CD8-positive, alpha-beta memory T cell (primary cell): ENCODE results near the gene GPR179. TPM values are rescaled to one million over a fixed set of nuclear protein-coding genes. Genes with fewer than 3 reads are reported as not detected.

Experiments
- CTCF ChIA-PET: fragments of 350-600 bp; sonication (Branson Sonifier 250); formaldehyde crosslinking; loops from one replicate; lab custom pipeline; 2021; ENCODE audit warnings: antibody characterized with exemption; lab: Charles Lee
- POLR2A ChIA-PET: fragments of 350-600 bp; sonication (Branson Sonifier 250); formaldehyde crosslinking; loops from one replicate; lab custom pipeline; 2021; ENCODE audit warnings: antibody characterized with exemption; lab: Charles Lee
- DNase-seq, 5 donors: peaks; one replicate each; pipeline versions ENCODE4 v3.0.0 to v3.0.0-alpha.2; 2020 to 2022; ENCODE audit warnings: mixed read lengths in 1 of 5
- H3K27ac ChIP-seq: one replicate; pipeline ENCODE4 v1.7.0; 2013; ENCODE audit warnings: low read depth, mild to moderate bottlenecking, low read length, moderate library complexity
- H3K27me3 ChIP-seq: 2 replicates; pipeline ENCODE4 v1.7.0; 2013; ENCODE audit warnings: low read length, mild to moderate bottlenecking; ENCODE audit not compliant: insufficient read depth, poor library complexity, severe bottlenecking
- H3K36me3 ChIP-seq: 2 replicates; pipeline ENCODE4 v1.7.0; 2013; ENCODE audit warnings: mild to moderate bottlenecking, low read length, moderate library complexity; ENCODE audit not compliant: insufficient read depth
- H3K4me1 ChIP-seq: 2 replicates; pipeline ENCODE4 v1.7.0; 2013; ENCODE audit warnings: mild to moderate bottlenecking, low read length, moderate library complexity; ENCODE audit not compliant: insufficient read depth
- H3K4me3 ChIP-seq: 2 replicates; pipeline ENCODE4 v1.7.0; 2013; ENCODE audit warnings: mild to moderate bottlenecking, low read length
- H3K9me3 ChIP-seq: 2 replicates; pipeline ENCODE4 v1.7.0; 2013; ENCODE audit warnings: mild to moderate bottlenecking, low read length
- H3K27ac Mint-ChIP-seq, 8 donors: one replicate each; pipeline ENCODE4 v1.8.0; 2020 to 2021; ENCODE audit warnings: mixed read lengths in 8 of 8, mild to moderate bottlenecking in 6 of 8, inconsistent platforms in 3 of 8, moderate library complexity in 3 of 8
- H3K27me3 Mint-ChIP-seq, 2 donors: one replicate each; pipeline ENCODE4 v1.8.0; 2020 to 2021; ENCODE audit warnings: mixed read lengths in 2 of 2, mild to moderate bottlenecking in 1 of 2, moderate library complexity in 1 of 2
- H3K36me3 Mint-ChIP-seq, 3 donors: one replicate each; pipeline ENCODE4 v1.8.0; 2020 to 2021; ENCODE audit warnings: mixed read lengths in 3 of 3, inconsistent platforms in 1 of 3, mild to moderate bottlenecking in 1 of 3
- H3K4me1 Mint-ChIP-seq, 3 donors: one replicate each; pipeline ENCODE4 v1.8.0; 2020 to 2021; ENCODE audit warnings: mixed read lengths in 3 of 3, inconsistent platforms in 1 of 3, mild to moderate bottlenecking in 1 of 3
- H3K4me3 Mint-ChIP-seq, 7 donors: one replicate each; pipeline ENCODE4 v1.8.0; 2020 to 2021; ENCODE audit warnings: mixed read lengths in 7 of 7, mild to moderate bottlenecking in 6 of 7, moderate library complexity in 4 of 7, inconsistent platforms in 2 of 7
- H3K9me3 Mint-ChIP-seq, 5 donors: one replicate each; pipeline ENCODE4 v1.8.0; 2020 to 2022; ENCODE audit warnings: mixed read lengths in 5 of 5, mild to moderate bottlenecking in 3 of 5, moderate library complexity in 2 of 5, inconsistent platforms in 1 of 5
- polyA plus RNA-seq: library from polyadenylated mRNA; unstranded; fragments of 300-500 nt; fragmentation: Illumina TruSeq; gene quantifications from one replicate; pipeline ENCODE4 v1.2.3, GENCODE V29; 2021
- total RNA-seq, 2 experiments: library from RNA; stranded (reverse); gene quantifications; one replicate each; pipeline ENCODE4 v1.2.3, GENCODE V29; 2021

The GPR179 gene
- total and polyA plus RNA-seq, 3 experiments from 2014 or later = 0.07 to 0.09 TPM; not detected in 1

- H3K9me3 Mint-ChIP-seq = no peaks in the 10 kb centered on the region
These were observed 16.6 kb downstream of the GPR179 start for GRCh38 chr17:38326996-38327792.

GRCh38 chr17:38325221-38325851, 18.4 kb downstream of the GPR179 start:
- Histone ChIP-seq H3K4me1 (no peaks in the 10 kb centered on the region), H3K4me3 (no peak overlapping the region), H3K27me3 (peaks cover 5% of the 10 kb centered on the region), H3K36me3 (peaks cover 12% of the 10 kb centered on the region), H3K27ac (no peak overlapping the region), H3K9me3 (no peaks in the 10 kb centered on the region)
- H3K4me1 Mint-ChIP-seq = no peaks in the 10 kb centered on the region
- no peak for DNase-seq
- H3K9me3 Mint-ChIP-seq = no peaks in the 10 kb centered on the region
- H3K4me3 Mint-ChIP-seq = no peak overlapping the region
- peaks cover 0 to 27% (median 5%) of the 10 kb centered on the region in 3 donors for H3K36me3 Mint-ChIP-seq
- H3K27ac Mint-ChIP-seq = peak overlapping the region in 3 of 8 donors; percentile 45 to 58 (median 58)
- H3K27me3 Mint-ChIP-seq = peaks cover 7 to 11% of the 10 kb centered on the region in 2 donors
- ChIA-PET POLR2A (no interaction called here), CTCF (interaction anchor here (1.1 kb wide), 1 partner anchor 8 kb away, joined by 3 read pairs; no protein-coding TSS in a partner anchor)

More at GRCh38 chr17:38326996-38327792, 16.6 kb downstream of the GPR179 start:
- H3K4me3 Mint-ChIP-seq = no peak overlapping the region
- H3K27ac Mint-ChIP-seq = peak overlapping the region in 3 of 8 donors; percentile 17 to 84 (median 71)
- CTCF ChIA-PET = no interaction called here
- DNase-seq = no peak
- Histone ChIP-seq H3K36me3 (peaks cover 8% of the 10 kb centered on the region), H3K27ac (no peak overlapping the region), H3K4me3 (no peak overlapping the region), H3K4me1 (no peaks in the 10 kb centered on the region), H3K9me3 (no peaks in the 10 kb centered on the region), H3K27me3 (peaks cover 5% of the 10 kb centered on the region)
- peaks cover 0 to 13% (median 0%) of the 10 kb centered on the region in 3 donors for H3K36me3 Mint-ChIP-seq
- POLR2A ChIA-PET = no interaction called here
- no peaks in the 10 kb centered on the region for H3K4me1 Mint-ChIP-seq
- peaks cover 10 to 19% of the 10 kb centered on the region in 2 donors for H3K27me3 Mint-ChIP-seq

- peaks cover 7 to 11% of the 10 kb centered on the region in 2 donors for H3K27me3 Mint-ChIP-seq
- Histone ChIP-seq H3K27ac (no peak overlapping the region), H3K36me3 (peaks cover 16% of the 10 kb centered on the region), H3K4me3 (no peak overlapping the region), H3K4me1 (no peaks in the 10 kb centered on the region), H3K9me3 (no peaks in the 10 kb centered on the region), H3K27me3 (peaks cover 3% of the 10 kb centered on the region)
- peak overlapping the region in 1 of 8 donors; percentile 58 for H3K27ac Mint-ChIP-seq
- no peak for DNase-seq
- CTCF ChIA-PET = interaction anchor here (1.1 kb wide), 1 partner anchor 9 kb away, joined by 3 read pairs; no protein-coding TSS in a partner anchor
- H3K4me1 Mint-ChIP-seq = no peaks in the 10 kb centered on the region
- POLR2A ChIA-PET = no interaction called here
- peaks cover 0 to 31% (median 6%) of the 10 kb centered on the region in 3 donors for H3K36me3 Mint-ChIP-seq
- H3K4me3 Mint-ChIP-seq = no peak overlapping the region
- no peaks in the 10 kb centered on the region for H3K9me3 Mint-ChIP-seq
These were observed 19.0 kb downstream of the GPR179 start for GRCh38 chr17:38324772-38325171.

GRCh38 chr17:38324141-38324697, 19.5 kb downstream of the GPR179 start:
- CTCF ChIA-PET = interaction anchor here (1.1 kb wide), 1 partner anchor 9 kb away, joined by 3 read pairs; no protein-coding TSS in a partner anchor
- no peaks in the 10 kb centered on the region for H3K9me3 Mint-ChIP-seq
- H3K4me1 Mint-ChIP-seq = no peaks in the 10 kb centered on the region
- Histone ChIP-seq H3K27ac (no peak overlapping the region), H3K4me1 (no peaks in the 10 kb centered on the region), H3K9me3 (no peaks in the 10 kb centered on the region), H3K4me3 (no peak overlapping the region), H3K27me3 (no peaks in the 10 kb centered on the region), H3K36me3 (peaks cover 16% of the 10 kb centered on the region)
- H3K27ac Mint-ChIP-seq = peak overlapping the region in 1 of 8 donors; percentile 65
- H3K27me3 Mint-ChIP-seq = peaks cover 3 to 7% of the 10 kb centered on the region in 2 donors
- H3K36me3 Mint-ChIP-seq = peaks cover 0 to 35% (median 6%) of the 10 kb centered on the region in 3 donors
- DNase-seq = no peak
- no peak overlapping the region for H3K4me3 Mint-ChIP-seq
- POLR2A ChIA-PET = no interaction called here

- Histone ChIP-seq H3K27me3 (no peaks in the 10 kb centered on the region), H3K9me3 (no peaks in the 10 kb centered on the region), H3K4me1 (no peaks in the 10 kb centered on the region), H3K4me3 (no peak overlapping the region), H3K27ac (no peak overlapping the region), H3K36me3 (peaks cover 16% of the 10 kb centered on the region)
- H3K4me3 Mint-ChIP-seq = no peak overlapping the region
- peaks cover 3 to 39% (median 9%) of the 10 kb centered on the region in 3 donors for H3K36me3 Mint-ChIP-seq
- no peaks in the 10 kb centered on the region for H3K9me3 Mint-ChIP-seq
- POLR2A ChIA-PET = no interaction called here
- CTCF ChIA-PET = interaction anchor here (0.9 to 1.9 kb wide), 2 partner anchors 8 to 10 kb away, joined by 3 to 6 read pairs; no protein-coding TSS in a partner anchor
- H3K4me1 Mint-ChIP-seq = no peaks in the 10 kb centered on the region
- no peak overlapping the region for H3K27ac Mint-ChIP-seq
- H3K27me3 Mint-ChIP-seq = peaks cover 0 to 2% of the 10 kb centered on the region in 2 donors
- no peak for DNase-seq
These were observed 20.9 kb downstream of the GPR179 start for GRCh38 chr17:38322897-38323296.

- POLR2A ChIA-PET = no interaction called here
- H3K9me3 ChIP-seq = no peaks in the 10 kb centered on the region
These were observed 21.5 kb downstream of the GPR179 start for GRCh38 chr17:38322156-38322779.

GRCh38 chr17:38320482-38320881, 23.3 kb downstream of the GPR179 start:
- Histone ChIP-seq H3K4me3 (no peak overlapping the region), H3K9me3 (no peaks in the 10 kb centered on the region), H3K36me3 (peaks cover 16% of the 10 kb centered on the region), H3K27me3 (no peaks in the 10 kb centered on the region), H3K4me1 (no peaks in the 10 kb centered on the region), H3K27ac (no peak overlapping the region)
- no peak overlapping the region for H3K4me3 Mint-ChIP-seq
- ChIA-PET POLR2A (no interaction called here), CTCF (no interaction called here)
- H3K36me3 Mint-ChIP-seq = peaks cover 7 to 51% (median 12%) of the 10 kb centered on the region in 3 donors
- DNase-seq = no peak
- H3K27me3 Mint-ChIP-seq = no peaks in the 10 kb centered on the region
- H3K9me3 Mint-ChIP-seq = no peaks in the 10 kb centered on the region
- peak overlapping the region in 1 of 8 donors; percentile 65 for H3K27ac Mint-ChIP-seq
- no peaks in the 10 kb centered on the region for H3K4me1 Mint-ChIP-seq

More at GRCh38 chr17:38322156-38322779, 21.5 kb downstream of the GPR179 start:
- Mint-ChIP-seq H3K4me1 (no peaks in the 10 kb centered on the region), H3K27ac (peak overlapping the region in 1 of 8 donors; percentile 4), H3K4me3 (no peak overlapping the region), H3K9me3 (no peaks in the 10 kb centered on the region), H3K36me3 (peaks cover 3 to 42% (median 9%) of the 10 kb centered on the region in 3 donors), H3K27me3 (peaks cover 0 to 2% of the 10 kb centered on the region in 2 donors)
- no peaks in the 10 kb centered on the region for H3K4me1 ChIP-seq
- no peak overlapping the region for H3K4me3 ChIP-seq
- H3K36me3 ChIP-seq = peaks cover 16% of the 10 kb centered on the region
- no peaks in the 10 kb centered on the region for H3K27me3 ChIP-seq
- CTCF ChIA-PET = interaction anchor here (0.9 to 1.9 kb wide), 2 partner anchors 9 to 11 kb away, joined by 3 to 6 read pairs; no protein-coding TSS in a partner anchor
- peak; percentile 50 to 80 (median 57) for DNase-seq
- H3K27ac ChIP-seq = no peak overlapping the region
